Caco-2 (cell line): ENCODE results near the gene CPED1. TPM values are rescaled to one million over a fixed set of nuclear protein-coding genes. Genes with fewer than 3 reads are reported as not detected.

Source experiments
- BruUV-seq: library from RNA; stranded (reverse); fragments of 400-500 nt; replicated peaks from 2 replicates; lab custom pipeline; 2021; lab: Mats Ljungman, UMichigan
- CTCF ChIA-PET: fragments of 300-600 bp; sonication (Branson Sonifier 250); formaldehyde crosslinking; loops from one replicate; lab custom pipeline; 2022; ENCODE audit warnings: antibody characterized with exemption; lab: Charles Lee
- POLR2A ChIA-PET: fragments of 300-600 bp; sonication (Branson Sonifier 250); formaldehyde crosslinking; loops from one replicate; lab custom pipeline; 2022; ENCODE audit warnings: antibody characterized with exemption; lab: Charles Lee
- DNase-seq, 2 experiments: peaks; one replicate each; pipeline versions ENCODE4 v3.0.0 to v3.0.0-alpha.2; 2020 to 2022
- H3K27me3 ChIP-seq: replicated peaks from 2 replicates; pipeline ENCODE4 v1.6.0; 2011; ENCODE audit warnings: low read length; ENCODE audit not compliant: control insufficient read depth, insufficient read depth
- H3K36me3 ChIP-seq: 2 replicates; pipeline ENCODE4 v1.5.1; 2011; ENCODE audit warnings: low read length; ENCODE audit not compliant: control insufficient read depth, insufficient read depth
- H3K4me1 ChIP-seq: fragments of 250-450 bp; sonication (Bioruptor Pico); 2 replicates; pipeline ENCODE4 v1.5.1; 2020; ENCODE audit warnings: mild to moderate bottlenecking
- H3K4me3 ChIP-seq: 2 replicates; pipeline ENCODE4 v1.5.1; 2011; ENCODE audit warnings: low read depth, mild to moderate bottlenecking, control low read depth, low read length
- H3K9me3 ChIP-seq: fragments of 250-450 bp; sonication (Bioruptor Pico); 2 replicates; pipeline ENCODE4 v1.5.1; 2020; ENCODE audit warnings: mild to moderate bottlenecking, moderate library complexity
- H3K27ac Mint-ChIP-seq: one replicate; pipeline ENCODE4 v1.8.0; 2022; ENCODE audit warnings: mixed read lengths; ENCODE audit not compliant: unreplicated experiment
- H3K27me3 Mint-ChIP-seq: one replicate; pipeline ENCODE4 v1.8.0; 2022; ENCODE audit warnings: mixed read lengths; ENCODE audit not compliant: insufficient read depth, unreplicated experiment
- H3K36me3 Mint-ChIP-seq: one replicate; pipeline ENCODE4 v1.8.0; 2022; ENCODE audit warnings: mild to moderate bottlenecking, mixed read lengths; ENCODE audit not compliant: insufficient read depth, unreplicated experiment
- H3K4me1 Mint-ChIP-seq: one replicate; pipeline ENCODE4 v1.8.0; 2022; ENCODE audit warnings: low read depth, mixed read lengths; ENCODE audit not compliant: unreplicated experiment
- H3K4me3 Mint-ChIP-seq: one replicate; pipeline ENCODE4 v1.8.0; 2022; ENCODE audit warnings: mild to moderate bottlenecking, moderate library complexity, mixed read lengths; ENCODE audit not compliant: unreplicated experiment
- H3K9me3 Mint-ChIP-seq: one replicate; pipeline ENCODE4 v1.8.0; 2022; ENCODE audit warnings: mixed read lengths; ENCODE audit not compliant: unreplicated experiment
- intact Hi-C: fragments of 100-400 bp; cut with micrococcal nuclease; formaldehyde crosslinking; loops from one replicate; pipeline ENCODE4 v1.10.0; 2022; ENCODE audit not compliant: unreplicated experiment
- total RNA-seq: library from RNA; stranded (reverse); gene quantifications from 2 replicates; pipeline ENCODE4 v1.2.3, GENCODE V29; 2022
- TF ChIP-seq, protein P1 (sequence below), 2 experiments: fragments of 200-600 bp in 1 of 2; IDR thresholded peaks; 1 replicate in 1 of 2; 2 replicates in 1 of 2; pipeline versions ENCODE4 v1.5.1 to v1.8.0; 2011 to 2022; ENCODE audit warnings: antibody characterized with exemption in 1 of 2, control low read depth in 1 of 2, inconsistent platforms in 1 of 2, low read depth in 1 of 2, low read length in 1 of 2, mild to moderate bottlenecking in 1 of 2, moderate library complexity in 1 of 2; ENCODE audit not compliant: insufficient read depth in 1 of 2, severe bottlenecking in 1 of 2, unreplicated experiment in 1 of 2

Gene CPED1
- total RNA-seq, 1 experiment from 2014 or later, result 0.23 TPM

DNA sequence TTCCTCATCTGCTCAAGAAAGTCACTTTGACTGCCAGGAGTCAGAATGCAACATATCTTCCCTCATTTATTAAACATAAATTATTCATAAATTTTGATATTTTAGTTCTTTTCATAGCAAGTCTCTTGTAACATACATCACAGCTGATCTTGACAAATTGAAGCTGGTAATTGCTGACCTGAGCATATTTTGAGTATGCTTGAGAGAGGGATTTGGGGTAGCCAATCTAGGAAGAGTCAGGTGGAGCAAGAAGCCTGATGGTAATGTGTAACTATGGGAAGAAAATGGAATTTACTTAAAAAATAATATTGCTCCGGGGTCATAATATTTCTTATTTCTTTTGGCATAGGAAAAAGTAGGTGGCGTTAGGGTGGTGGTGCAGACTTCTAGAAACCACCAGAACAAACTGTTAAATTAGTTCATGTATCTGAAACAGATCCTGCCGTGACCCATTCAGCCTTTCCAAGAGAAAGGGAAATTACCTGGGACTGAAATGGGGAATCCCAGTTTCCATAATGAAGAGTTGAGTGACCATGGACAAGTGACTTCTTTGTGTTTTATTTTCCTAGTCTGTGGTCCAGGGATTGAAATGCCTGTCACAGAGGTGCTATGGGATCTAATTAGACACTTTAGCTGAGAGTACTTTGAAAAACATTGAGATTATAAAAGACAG is 12.9 kb downstream of the CPED1 start:
- CTCF ChIA-PET, result interaction anchor here (1.5 kb wide), 1 partner anchor 13 kb away, joined by 5 read pairs; the partner anchor contains the start of gene CPED1
- DNase-seq, result no peak
- Histone ChIP-seq H3K4me3 (no peak overlapping the region), H3K9me3 (no peaks in the 10 kb centered on the region), H3K4me1 (no peaks in the 10 kb centered on the region), H3K27me3 (no peaks in the 10 kb centered on the region), H3K36me3 (no peaks in the 10 kb centered on the region)
- Mint-ChIP-seq H3K27ac (no peak overlapping the region), H3K9me3 (peaks cover 9% of the 10 kb centered on the region), H3K4me3 (no peak overlapping the region), H3K36me3 (no peaks in the 10 kb centered on the region), H3K4me1 (peaks cover 6% of the 10 kb centered on the region), H3K27me3 (no peaks in the 10 kb centered on the region)
- no TSS peak for BruUV-seq
- TF ChIP-seq, protein P1, sequence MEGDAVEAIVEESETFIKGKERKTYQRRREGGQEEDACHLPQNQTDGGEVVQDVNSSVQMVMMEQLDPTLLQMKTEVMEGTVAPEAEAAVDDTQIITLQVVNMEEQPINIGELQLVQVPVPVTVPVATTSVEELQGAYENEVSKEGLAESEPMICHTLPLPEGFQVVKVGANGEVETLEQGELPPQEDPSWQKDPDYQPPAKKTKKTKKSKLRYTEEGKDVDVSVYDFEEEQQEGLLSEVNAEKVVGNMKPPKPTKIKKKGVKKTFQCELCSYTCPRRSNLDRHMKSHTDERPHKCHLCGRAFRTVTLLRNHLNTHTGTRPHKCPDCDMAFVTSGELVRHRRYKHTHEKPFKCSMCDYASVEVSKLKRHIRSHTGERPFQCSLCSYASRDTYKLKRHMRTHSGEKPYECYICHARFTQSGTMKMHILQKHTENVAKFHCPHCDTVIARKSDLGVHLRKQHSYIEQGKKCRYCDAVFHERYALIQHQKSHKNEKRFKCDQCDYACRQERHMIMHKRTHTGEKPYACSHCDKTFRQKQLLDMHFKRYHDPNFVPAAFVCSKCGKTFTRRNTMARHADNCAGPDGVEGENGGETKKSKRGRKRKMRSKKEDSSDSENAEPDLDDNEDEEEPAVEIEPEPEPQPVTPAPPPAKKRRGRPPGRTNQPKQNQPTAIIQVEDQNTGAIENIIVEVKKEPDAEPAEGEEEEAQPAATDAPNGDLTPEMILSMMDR (IDR thresholded peaks at IDR 0.05; ENCODE audit: insufficient read depth in 1 of 2, low read depth in 1 of 2, low read length in 1 of 2, severe bottlenecking in 1 of 2, unreplicated experiment in 1 of 2), result no peak
- intact Hi-C loops, result no loop called here
- POLR2A ChIA-PET, result no interaction called here

DNA sequence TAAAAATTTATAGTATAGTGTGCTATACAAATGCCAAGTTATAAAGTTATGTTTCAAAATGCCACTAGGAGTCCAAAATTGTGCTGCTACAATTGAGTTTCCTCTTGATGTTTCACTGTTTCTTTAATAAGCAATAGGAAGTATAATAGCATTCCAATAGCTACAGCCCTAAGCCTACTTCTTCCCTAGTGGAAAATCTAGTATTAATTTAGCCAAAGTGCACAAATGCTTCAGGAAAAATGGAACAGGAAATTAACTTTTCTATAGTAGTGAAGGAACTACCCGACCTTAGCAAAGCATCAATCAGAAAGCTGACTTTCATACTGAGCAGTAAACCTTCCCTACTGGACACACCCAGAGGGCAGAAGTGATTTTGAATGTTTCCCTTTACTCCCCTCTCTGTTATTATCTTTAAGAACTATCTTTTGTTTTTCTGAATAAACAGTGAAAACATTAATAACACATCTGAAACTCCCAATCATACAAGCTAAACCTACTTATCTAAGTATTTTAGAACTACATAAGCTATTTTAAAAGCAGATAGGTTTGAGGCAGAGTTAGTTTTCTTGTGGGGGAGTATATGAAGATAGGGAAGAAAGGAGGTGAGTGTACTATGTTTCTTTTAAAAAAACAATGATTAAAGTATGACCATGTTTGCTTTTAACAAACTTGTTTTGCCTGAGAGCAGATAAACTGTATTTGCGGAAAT is 13.7 kb downstream of the CPED1 start:
- no peaks in the 10 kb centered on the region for H3K9me3 ChIP-seq
- POLR2A ChIA-PET, result no interaction called here
- H3K4me3 ChIP-seq, result no peak overlapping the region
- H3K9me3 Mint-ChIP-seq, result peaks cover 9% of the 10 kb centered on the region
- BruUV-seq, result no TSS peak
- H3K36me3 ChIP-seq, result no peaks in the 10 kb centered on the region
- no peaks in the 10 kb centered on the region for H3K4me1 ChIP-seq
- H3K27me3 ChIP-seq, result no peaks in the 10 kb centered on the region
- DNase-seq, result no peak
- H3K4me3 Mint-ChIP-seq, result no peak overlapping the region
- intact Hi-C loops, result no loop called here
- no peaks in the 10 kb centered on the region for H3K27me3 Mint-ChIP-seq
- TF ChIP-seq, protein P1 (IDR thresholded peaks at IDR 0.05; ENCODE audit: insufficient read depth in 1 of 2, low read depth in 1 of 2, low read length in 1 of 2, severe bottlenecking in 1 of 2, unreplicated experiment in 1 of 2), result no peak
- H3K36me3 Mint-ChIP-seq, result no peaks in the 10 kb centered on the region
- CTCF ChIA-PET, result interaction anchor here (0.8 kb wide), 1 partner anchor 15 kb away, joined by 3 read pairs; no protein-coding TSS in a partner anchor
- H3K4me1 Mint-ChIP-seq, result peaks cover 12% of the 10 kb centered on the region
- H3K27ac Mint-ChIP-seq, result no peak overlapping the region

DNA sequence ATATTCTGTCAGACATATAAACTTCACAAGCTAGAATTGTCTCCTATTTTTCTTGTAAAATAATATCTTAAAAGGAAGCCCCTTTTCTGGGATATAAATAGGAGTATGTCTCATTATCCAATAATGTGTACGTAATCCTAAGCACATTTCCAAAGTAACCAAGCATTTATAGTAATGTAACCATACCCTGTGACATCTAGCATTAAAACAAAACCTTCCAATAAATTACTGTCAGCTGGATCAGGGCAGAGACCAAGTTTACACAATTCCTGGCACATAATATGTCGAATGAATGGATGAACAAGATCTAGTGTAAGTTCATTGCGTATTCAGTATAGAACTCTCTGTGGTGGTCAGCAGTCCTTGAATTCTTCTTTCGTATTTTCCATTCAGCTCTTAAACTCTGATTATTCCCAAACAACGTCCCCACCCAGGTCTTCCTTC is 14.3 kb downstream of the CPED1 start:
- no peak overlapping the region for H3K27ac Mint-ChIP-seq
- CTCF ChIA-PET, result interaction anchor here (0.8 kb wide), 1 partner anchor 15 kb away, joined by 3 read pairs; no protein-coding TSS in a partner anchor
- BruUV-seq, result no TSS peak

More for the DNA sequence above, 14.3 kb downstream of the CPED1 start:
- intact Hi-C loops, result no loop called here
- no peak for DNase-seq
- Histone ChIP-seq H3K4me3 (no peak overlapping the region), H3K4me1 (no peaks in the 10 kb centered on the region), H3K36me3 (no peaks in the 10 kb centered on the region), H3K9me3 (no peaks in the 10 kb centered on the region), H3K27me3 (no peaks in the 10 kb centered on the region)
- peaks cover 12% of the 10 kb centered on the region for H3K4me1 Mint-ChIP-seq
- no peak overlapping the region for H3K4me3 Mint-ChIP-seq
- TF ChIP-seq, protein P1 (IDR thresholded peaks at IDR 0.05; ENCODE audit: insufficient read depth in 1 of 2, low read depth in 1 of 2, low read length in 1 of 2, severe bottlenecking in 1 of 2, unreplicated experiment in 1 of 2), result no peak
- POLR2A ChIA-PET, result no interaction called here
- H3K9me3 Mint-ChIP-seq, result peaks cover 9% of the 10 kb centered on the region
- H3K36me3 Mint-ChIP-seq, result no peaks in the 10 kb centered on the region
- H3K27me3 Mint-ChIP-seq, result no peaks in the 10 kb centered on the region
